ENCODE data around the gene LTF.

GRCh38 chr3:46454209-46454595 lies 10.5 kb downstream of the LTF start:
- no peak for TF ChIP-seq CTCF (conservative IDR thresholded peaks at IDR 0.05; ENCODE audit: low read length)
- no peak for TF ChIP-seq EZH2phosphoT487 (IDR thresholded peaks at IDR 0.05; ENCODE audit: borderline replicate concordance, low read depth, low read length)
